A673 (cell line): ENCODE results near the gene LMTK2. TPM values are rescaled to one million over a fixed set of nuclear protein-coding genes. Genes with fewer than 3 reads are reported as not detected.

Source experiments
- BruUV-seq: library from RNA; stranded (reverse); fragments of 400-500 nt; replicated peaks from 2 replicates; lab custom pipeline; 2021; lab: Mats Ljungman, UMichigan
- CTCF ChIA-PET: fragments of 300-600 bp; sonication (Branson Sonifier 250); formaldehyde crosslinking; loops from one replicate; lab custom pipeline; 2022; ENCODE audit warnings: antibody characterized with exemption; lab: Charles Lee
- POLR2A ChIA-PET: fragments of 300-600 bp; sonication (Branson Sonifier 250); formaldehyde crosslinking; loops from one replicate; lab custom pipeline; 2022; ENCODE audit warnings: antibody characterized with exemption; ENCODE audit not compliant: low non-redundant PET; lab: Charles Lee
- DNase-seq: peaks from one replicate; pipeline ENCODE4 v3.0.0-alpha.2; 2015; ENCODE audit warnings: low spot score
- H3K27ac ChIP-seq: fragments of 200-600 bp; sonication (generic); 2 replicates; pipeline ENCODE4 v1.5.1; 2016; ENCODE audit warnings: mixed run types, low read depth, mild to moderate bottlenecking, mixed read lengths, antibody characterized with exemption, low read length; ENCODE audit not compliant: poor library complexity, severe bottlenecking
- H3K27me3 ChIP-seq: fragments of 200-600 bp; sonication (generic); replicated peaks from 2 replicates; pipeline ENCODE4 v1.6.1; 2017; ENCODE audit warnings: mixed run types, low read depth, mild to moderate bottlenecking, mixed read lengths, antibody characterized with exemption, low read length; ENCODE audit not compliant: insufficient read depth, poor library complexity
- H3K36me3 ChIP-seq: fragments of 200-600 bp; sonication (generic); 2 replicates; pipeline ENCODE4 v1.6.1; 2016; ENCODE audit warnings: mixed run types, mild to moderate bottlenecking, mixed read lengths, antibody characterized with exemption, low read length; ENCODE audit not compliant: insufficient read depth, poor library complexity, severe bottlenecking
- H3K4me1 ChIP-seq: fragments of 200-600 bp; sonication (generic); 2 replicates; pipeline ENCODE4 v1.6.1; 2017; ENCODE audit warnings: mixed run types, mild to moderate bottlenecking, mixed read lengths, antibody characterized with exemption, low read length; ENCODE audit not compliant: insufficient read depth, poor library complexity, severe bottlenecking
- H3K4me3 ChIP-seq: fragments of 200-600 bp; sonication (generic); 2 replicates; pipeline ENCODE4 v1.5.1; 2016; ENCODE audit warnings: low read depth, mixed run types, mild to moderate bottlenecking, mixed read lengths, low read length; ENCODE audit not compliant: poor library complexity, severe bottlenecking
- H3K9me3 ChIP-seq: fragments of 200-600 bp; sonication (generic); 2 replicates; pipeline ENCODE4 v1.6.1; 2016; ENCODE audit warnings: mixed run types, low read depth, mild to moderate bottlenecking, mixed read lengths, antibody characterized with exemption, low read length; ENCODE audit not compliant: poor library complexity, severe bottlenecking
- EZH2 ChIP-seq: fragments of 200-600 bp; sonication (generic); IDR thresholded peaks from 2 replicates; pipeline ENCODE4 v1.6.1; 2017; ENCODE audit warnings: borderline replicate concordance, low read depth, mild to moderate bottlenecking, mixed read lengths, antibody characterized with exemption, low read length; ENCODE audit not compliant: poor library complexity, severe bottlenecking
- intact Hi-C: fragments of 100-400 bp; cut with micrococcal nuclease; formaldehyde crosslinking; loops from one replicate; pipeline ENCODE4 v1.10.0; 2022; ENCODE audit not compliant: unreplicated experiment
- total RNA-seq: library from RNA; stranded (reverse); gene quantifications from 2 replicates; pipeline ENCODE4 v1.2.3, GENCODE V29; 2021
- TF ChIP-seq, protein P1 (sequence below): fragments of 300-800, 200-600 bp; sonication (generic); conservative IDR thresholded peaks from 2 replicates; pipeline ENCODE4 v1.5.1; 2017; ENCODE audit warnings: low read depth, mild to moderate bottlenecking, antibody characterized with exemption, low read length, moderate library complexity, mixed read lengths

Gene LMTK2
- total RNA-seq, 1 experiment from 2014 or later: 20.6 TPM

DNA sequence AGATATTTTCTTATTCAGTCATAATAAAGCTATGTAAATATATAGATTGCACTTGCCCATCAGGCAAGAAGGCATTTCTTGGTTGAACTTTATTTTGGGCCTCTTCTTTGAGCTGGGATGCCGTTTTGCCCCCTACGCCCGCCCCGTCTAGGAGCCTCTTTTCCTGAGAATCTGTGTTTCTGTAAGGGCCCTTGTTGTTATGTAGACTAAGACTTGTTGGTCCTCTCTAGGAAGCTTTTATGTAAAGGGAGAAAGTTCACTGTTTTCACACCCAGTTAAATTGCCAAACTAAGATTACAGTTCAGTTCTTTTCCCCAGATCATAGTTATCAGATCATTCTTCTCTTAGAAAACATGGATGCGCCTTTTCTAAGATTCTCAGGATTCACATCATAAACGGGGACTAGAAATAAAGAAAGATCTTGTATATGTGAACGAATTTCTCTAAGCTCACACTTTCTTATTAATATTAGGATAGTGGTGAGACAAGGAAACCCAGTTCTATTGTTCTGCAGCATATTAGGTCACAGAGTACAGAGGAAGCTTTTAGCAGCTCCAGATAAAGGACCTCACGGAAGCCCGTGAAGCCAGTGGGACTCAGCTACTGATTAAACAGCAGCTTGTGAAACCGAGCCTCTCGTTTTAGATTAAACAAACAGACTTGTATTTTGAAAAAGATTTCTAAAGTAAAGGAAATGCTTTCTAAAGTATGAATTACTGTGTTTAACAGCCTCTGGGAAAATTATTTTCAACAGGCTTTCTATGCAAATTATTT lies 3.8 kb downstream of the LMTK2 start:
- Histone ChIP-seq H3K4me1 (peaks cover 4% of the 10 kb centered on the region), H3K9me3 (no peaks in the 10 kb centered on the region), H3K36me3 (no peaks in the 10 kb centered on the region), H3K27me3 (no peaks in the 10 kb centered on the region), H3K4me3 (no peak overlapping the region), H3K27ac (no peak overlapping the region)
- no TSS peak for BruUV-seq
- no peak for DNase-seq
- intact Hi-C loops: no loop called here
- CTCF ChIA-PET: no interaction called here
- no peak for TF ChIP-seq EZH2
- TF ChIP-seq, protein P1, sequence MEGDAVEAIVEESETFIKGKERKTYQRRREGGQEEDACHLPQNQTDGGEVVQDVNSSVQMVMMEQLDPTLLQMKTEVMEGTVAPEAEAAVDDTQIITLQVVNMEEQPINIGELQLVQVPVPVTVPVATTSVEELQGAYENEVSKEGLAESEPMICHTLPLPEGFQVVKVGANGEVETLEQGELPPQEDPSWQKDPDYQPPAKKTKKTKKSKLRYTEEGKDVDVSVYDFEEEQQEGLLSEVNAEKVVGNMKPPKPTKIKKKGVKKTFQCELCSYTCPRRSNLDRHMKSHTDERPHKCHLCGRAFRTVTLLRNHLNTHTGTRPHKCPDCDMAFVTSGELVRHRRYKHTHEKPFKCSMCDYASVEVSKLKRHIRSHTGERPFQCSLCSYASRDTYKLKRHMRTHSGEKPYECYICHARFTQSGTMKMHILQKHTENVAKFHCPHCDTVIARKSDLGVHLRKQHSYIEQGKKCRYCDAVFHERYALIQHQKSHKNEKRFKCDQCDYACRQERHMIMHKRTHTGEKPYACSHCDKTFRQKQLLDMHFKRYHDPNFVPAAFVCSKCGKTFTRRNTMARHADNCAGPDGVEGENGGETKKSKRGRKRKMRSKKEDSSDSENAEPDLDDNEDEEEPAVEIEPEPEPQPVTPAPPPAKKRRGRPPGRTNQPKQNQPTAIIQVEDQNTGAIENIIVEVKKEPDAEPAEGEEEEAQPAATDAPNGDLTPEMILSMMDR: no peak
- POLR2A ChIA-PET: no interaction called here

GRCh38 chr7:98112077-98112476 lies 5.4 kb downstream of the LMTK2 start:
- Histone ChIP-seq H3K27ac (no peak overlapping the region), H3K36me3 (no peaks in the 10 kb centered on the region), H3K27me3 (no peaks in the 10 kb centered on the region), H3K4me3 (no peak overlapping the region), H3K9me3 (no peaks in the 10 kb centered on the region), H3K4me1 (peaks cover 4% of the 10 kb centered on the region)
- ChIA-PET CTCF (no interaction called here), POLR2A (no interaction called here)
- no peak for TF ChIP-seq EZH2
- TF ChIP-seq, protein P1: no peak
- BruUV-seq: no TSS peak
- intact Hi-C loops: no loop called here
- DNase-seq: no peak

- Histone ChIP-seq H3K27me3 (no peaks in the 10 kb centered on the region), H3K36me3 (no peaks in the 10 kb centered on the region), H3K4me3 (no peak overlapping the region), H3K9me3 (no peaks in the 10 kb centered on the region), H3K27ac (no peak overlapping the region), H3K4me1 (peaks cover 21% of the 10 kb centered on the region)
- no peak for DNase-seq
- ChIA-PET CTCF (no interaction called here), POLR2A (no interaction called here)
- no TSS peak for BruUV-seq
- TF ChIP-seq EZH2: no peak
- TF ChIP-seq, protein P1: no peak
- intact Hi-C loops: no loop called here
Measured at GRCh38 chr7:98115746-98116525, 9.3 kb downstream of the LMTK2 start.
